IMR-90 (cell line): ENCODE results near the gene ARHGAP8. TPM values are rescaled to one million over a fixed set of nuclear protein-coding genes. Genes with fewer than 3 reads are reported as not detected.

Experiments
- ATAC-seq: fragments of 200-7000 bp; cut with Tn5 transposase; 2 replicates; pipeline ENCODE4 v1.9.1; 2020; ENCODE audit warnings: low read depth, mild to moderate bottlenecking, moderate library complexity
- BruUV-seq: library from RNA; stranded (reverse); fragments of 400-500 nt; replicated peaks from 2 replicates; lab custom pipeline; 2021; lab: Mats Ljungman, UMichigan
- CTCF ChIA-PET: fragments of 300-600 bp; formaldehyde crosslinking; extraction: SDS; loops from one replicate; lab custom pipeline; 2021; ENCODE audit warnings: antibody characterized with exemption; lab: Yijun Ruan, JAX
- POLR2A ChIA-PET: fragments of 300-600 bp; sonication (Branson Sonifier 250); formaldehyde crosslinking; loops from one replicate; lab custom pipeline; 2022; ENCODE audit warnings: antibody characterized with exemption; ENCODE audit not compliant: unreplicated experiment; lab: Charles Lee
- DNase-seq: peaks from one replicate; pipeline ENCODE4 v3.0.0; 2013
- H2AFZ ChIP-seq: replicated peaks from 2 replicates; pipeline ENCODE3; 2013; ENCODE audit warnings: low read length, mild to moderate bottlenecking; ENCODE audit not compliant: poor library complexity
- H2AK5ac ChIP-seq: 2 replicates; pipeline ENCODE4 v1.6.1; 2013; ENCODE audit warnings: low read depth, low read length, inconsistent platforms
- H2AK9ac ChIP-seq: replicated peaks from 2 replicates; pipeline ENCODE3; 2013; ENCODE audit warnings: mild to moderate bottlenecking, low read depth, low read length, moderate library complexity; ENCODE audit not compliant: poor library complexity
- H2BK120ac ChIP-seq: 2 replicates; pipeline ENCODE4 v1.6.1; 2013; ENCODE audit warnings: low read depth, low read length, inconsistent platforms
- H2BK15ac ChIP-seq: 3 replicates; pipeline ENCODE4 v1.6.1; 2013; ENCODE audit warnings: low read depth, low read length, inconsistent platforms
- H2BK20ac ChIP-seq: 2 replicates; pipeline ENCODE4 v1.6.1; 2013; ENCODE audit warnings: low read depth, mild to moderate bottlenecking, inconsistent platforms, low read length, moderate library complexity
- H2BK5ac ChIP-seq: 2 replicates; pipeline ENCODE4 v1.6.1; 2013; ENCODE audit warnings: mild to moderate bottlenecking, low read depth, low read length, inconsistent platforms; ENCODE audit not compliant: poor library complexity, severe bottlenecking
- H3K14ac ChIP-seq: replicated peaks from 2 replicates; pipeline ENCODE4 v1.6.1; 2013; ENCODE audit warnings: low read depth, low read length, inconsistent platforms
- H3K18ac ChIP-seq: 2 replicates; pipeline ENCODE4 v1.6.1; 2013; ENCODE audit warnings: low read depth, low read length, control low read depth
- H3K23ac ChIP-seq: 2 replicates; pipeline ENCODE4 v1.6.1; 2013; ENCODE audit warnings: low read depth, low read length, inconsistent platforms
- H3K27ac ChIP-seq: 2 replicates; pipeline ENCODE4 v1.5.1; 2013; ENCODE audit warnings: mild to moderate bottlenecking, control low read depth, low read length; ENCODE audit not compliant: insufficient read depth
- H3K27me3 ChIP-seq: 2 replicates; pipeline ENCODE4 v1.6.1; 2013; ENCODE audit warnings: low read length; ENCODE audit not compliant: control insufficient read depth, insufficient read depth
- H3K36me3 ChIP-seq: 2 replicates; pipeline ENCODE4 v1.6.1; 2013; ENCODE audit warnings: low read length, mixed read lengths; ENCODE audit not compliant: control insufficient read depth, insufficient read depth
- H3K4ac ChIP-seq: 2 replicates; pipeline ENCODE4 v1.6.1; 2013; ENCODE audit warnings: low read depth, low read length, inconsistent platforms
- H3K4me1 ChIP-seq: 2 replicates; pipeline ENCODE4 v1.6.1; 2013; ENCODE audit warnings: low read length, mixed read lengths; ENCODE audit not compliant: control insufficient read depth, insufficient read depth
- H3K4me2 ChIP-seq: 2 replicates; pipeline ENCODE4 v1.6.1; 2013; ENCODE audit warnings: low read depth, mild to moderate bottlenecking, control low read depth, low read length, moderate library complexity
- H3K4me3 ChIP-seq: 2 replicates; pipeline ENCODE4 v1.5.1; 2013; ENCODE audit warnings: low read depth, mild to moderate bottlenecking, control low read depth, low read length, moderate library complexity; ENCODE audit not compliant: insufficient read depth
- H3K56ac ChIP-seq: 2 replicates; pipeline ENCODE4 v1.6.1; 2013; ENCODE audit warnings: low read length, inconsistent platforms; ENCODE audit not compliant: insufficient read depth; ENCODE audit errors: extremely low read depth
- H3K79me1 ChIP-seq, 2 experiments: 2 replicates each; pipeline ENCODE4 v1.6.1; 2013; ENCODE audit warnings: low read length in 2 of 2, inconsistent platforms in 1 of 2, low read depth in 1 of 2
- H3K9ac ChIP-seq: 2 replicates; pipeline ENCODE4 v1.6.1; 2013; ENCODE audit warnings: low read depth, low read length, control low read depth
- H3K9me1 ChIP-seq: 2 replicates; pipeline ENCODE4 v1.6.1; 2013; ENCODE audit warnings: low read length, inconsistent platforms; ENCODE audit not compliant: insufficient read depth
- H3K9me3 ChIP-seq: 2 replicates; pipeline ENCODE4 v1.6.1; 2013; ENCODE audit warnings: low read length; ENCODE audit not compliant: control insufficient read depth, insufficient read depth
- H4K20me1 ChIP-seq: 2 replicates; pipeline ENCODE4 v1.6.1; 2013; ENCODE audit warnings: low read length, inconsistent platforms; ENCODE audit not compliant: insufficient read depth
- H4K5ac ChIP-seq: 2 replicates; pipeline ENCODE4 v1.6.1; 2013; ENCODE audit warnings: mild to moderate bottlenecking, low read depth, low read length, control low read depth
- H4K8ac ChIP-seq, 2 experiments: 2 replicates each; pipeline ENCODE4 v1.6.1; 2013; ENCODE audit warnings: low read depth in 2 of 2, low read length in 2 of 2, control low read depth in 1 of 2, inconsistent platforms in 1 of 2
- H4K91ac ChIP-seq: 2 replicates; pipeline ENCODE4 v1.6.1; 2013; ENCODE audit warnings: low read depth, low read length, inconsistent platforms; ENCODE audit not compliant: insufficient read depth
- BHLHE40 ChIP-seq: fragments of 150-350 bp; IDR thresholded peaks from 2 replicates; pipeline ENCODE4 v1.6.1; 2016; ENCODE audit warnings: mild to moderate bottlenecking, low read depth, low read length
- CEBPB ChIP-seq: IDR thresholded peaks from 2 replicates; pipeline ENCODE4 v1.6.1; 2012; ENCODE audit warnings: low read depth, low read length, improper control_type of control experiment
- CHD1 ChIP-seq: IDR thresholded peaks from 2 replicates; pipeline ENCODE4 v1.6.1; 2012; ENCODE audit warnings: low read depth, low read length, improper control_type of control experiment
- CTCF ChIP-seq: conservative IDR thresholded peaks from 2 replicates; pipeline ENCODE4 v1.5.1; 2012; ENCODE audit warnings: mild to moderate bottlenecking, low read depth, low read length, improper control_type of control experiment
- ELK1 ChIP-seq: fragments of 150-350 bp; IDR thresholded peaks from 2 replicates; pipeline ENCODE4 v1.6.1; 2016; ENCODE audit warnings: low read depth, mild to moderate bottlenecking, low read length, moderate library complexity, borderline replicate concordance
- MAFK ChIP-seq: IDR thresholded peaks from 2 replicates; pipeline ENCODE4 v1.6.1; 2012; ENCODE audit warnings: low read depth, low read length, improper control_type of control experiment
- MAZ ChIP-seq: IDR thresholded peaks from 2 replicates; pipeline ENCODE4 v1.6.1; 2012; ENCODE audit warnings: low read depth, mild to moderate bottlenecking, low read length, improper control_type of control experiment, moderate library complexity, borderline replicate concordance
- RCOR1 ChIP-seq: IDR thresholded peaks from 2 replicates; pipeline ENCODE4 v1.6.1; 2012; ENCODE audit warnings: mild to moderate bottlenecking, low read length, improper control_type of control experiment; ENCODE audit not compliant: insufficient replicate concordance
- RFX5 ChIP-seq: IDR thresholded peaks from 2 replicates; pipeline ENCODE4 v1.8.0; 2012; ENCODE audit warnings: low read depth, mild to moderate bottlenecking, low read length, moderate library complexity
- WGBS, 2 experiments: methylation state at CpG; one replicate each; pipeline versions ENCODE4 v1.1.5 to v1.1.7; 2013; ENCODE audit warnings: missing lambda C conversion rate in 2 of 2; ENCODE audit not compliant: insufficient read length in 1 of 2; ENCODE audit errors: extremely low coverage in 2 of 2; 5-methylcytosine and 5-hydroxymethylcytosine counted together
- dilution Hi-C: fragments of 300-500 bp; cut with HindIII; formaldehyde crosslinking; loops from one replicate; pipeline ENCODE4 v1.14.3; 2018; ENCODE audit warnings: low sequenced_read_pairs; ENCODE audit not compliant: unreplicated experiment
- in situ Hi-C: fragments of 300-500 bp; cut with MboI; formaldehyde crosslinking; loops from 3 replicates; pipeline ENCODE4 v1.14.3; 2019; ENCODE audit warnings: low sequenced_read_pairs, inconsistent platforms, mixed read lengths
- intact Hi-C: fragments of 100-400 bp; cut with micrococcal nuclease; formaldehyde crosslinking; loops from 2 replicates; pipeline ENCODE4 v1.10.0; 2022
- polyA plus RNA-seq, 3 experiments: library from polyadenylated mRNA; depleted of rRNA; stranded (reverse); fragments of >200 nt; gene quantifications; 2 replicates each; pipeline ENCODE4 v1.2.3, GENCODE V29; 2012; ENCODE audit warnings: low replicate concordance in 1 of 3
- total RNA-seq: library from RNA; depleted of rRNA; stranded (reverse); fragments of >200 nt; gene quantifications from 2 replicates; pipeline ENCODE4 v1.2.3, GENCODE V29; 2012

Gene ARHGAP8
- total and polyA plus RNA-seq, 2 of the 4 experiments (the other 2 are of a cell fraction), result 0.18 to 0.21 TPM

GRCh38 chr22:44840611-44841322, 88.4 kb downstream of the ARHGAP8 start:
- Histone ChIP-seq H4K20me1 (no peaks in the 10 kb centered on the region), H2BK15ac (no peak overlapping the region), H3K4me1 (no peaks in the 10 kb centered on the region), H3K56ac (no peak overlapping the region), H2AK5ac (no peak overlapping the region), H3K4me3 (no peak overlapping the region), H3K23ac (no peak overlapping the region), H3K9me3 (peaks cover 7% of the 10 kb centered on the region; the same call in 1 of the 2 replicates), H3K18ac (no peak overlapping the region), H3K4me2 (no peak overlapping the region), H4K8ac (no peak overlapping the region), H3K79me1 (no peaks in the 10 kb centered on the region), H4K5ac (no peak overlapping the region), H3K4ac (no peak overlapping the region), H3K27me3 (peaks cover 17% of the 10 kb centered on the region), H3K9me1 (no peaks in the 10 kb centered on the region), H3K27ac (no peak overlapping the region), H2AK9ac (no peak overlapping the region), H2AFZ (no peak overlapping the region), H3K14ac (no peak overlapping the region), H2BK5ac (no peak overlapping the region), H2BK120ac (no peak overlapping the region), H3K9ac (no peak overlapping the region), H2BK20ac (no peak overlapping the region), H3K36me3 (no peaks in the 10 kb centered on the region), H4K91ac (no peak overlapping the region)
- ChIA-PET POLR2A (no interaction called here), CTCF (interaction anchor here (0.6 kb wide), 1 partner anchor 415 kb away, joined by 3 read pairs; no protein-coding TSS in a partner anchor)
- DNase-seq (no peak), ATAC-seq (no peak)
- dilution Hi-C loops (no loop called here), intact Hi-C loops (no loop called here), in situ Hi-C loops (no loop called here)
- no peak for TF ChIP-seq CHD1
- TF ChIP-seq CEBPB, result no peak
- TF ChIP-seq RCOR1, result no peak
- no peak for TF ChIP-seq BHLHE40
- TF ChIP-seq MAFK, result no peak
- no peak for TF ChIP-seq ELK1
- TF ChIP-seq MAZ, result no peak
- no peak for TF ChIP-seq CTCF
- TF ChIP-seq RFX5, result no peak
- WGBS, 2 experiments, result 55% methylated on average over 13 of the region's 30 CpGs; no CpG with 5 or more reads in 1 of the 2 experiments
- no TSS peak for BruUV-seq
